ENCODE results near the gene SMAD7.

SMAD7 gene

GRCh38 chr18:48886520-48887293 lies 64.1 kb downstream of the SMAD7 start:
- Histone ChIP-seq H3K4me1 (ENCODE audit: control insufficient read depth in 1 of 2, insufficient read depth in 1 of 2, low read depth in 1 of 2, low read length in 1 of 2) (no peaks in the 10 kb centered on the region), H3K9me3 (no peaks in the 10 kb centered on the region), H3K36me3 (no peaks in the 10 kb centered on the region), H3K27me3 (no peaks in the 10 kb centered on the region), H3K4me3 (ENCODE audit: low read depth in 1 of 2, low read length in 1 of 2) (no peak overlapping the region), H3K27ac (no peak overlapping the region)
- TF ChIP-seq CTCF (IDR thresholded peaks at IDR 0.05), result no peak

- TF ChIP-seq CTCF (IDR thresholded peaks at IDR 0.05), result no peak
- Histone ChIP-seq H3K27ac (no peak overlapping the region), H3K4me1 (ENCODE audit: control insufficient read depth in 1 of 2, insufficient read depth in 1 of 2, low read depth in 1 of 2, low read length in 1 of 2) (no peaks in the 10 kb centered on the region), H3K9me3 (no peaks in the 10 kb centered on the region), H3K4me3 (ENCODE audit: low read depth in 1 of 2, low read length in 1 of 2) (no peak overlapping the region), H3K27me3 (no peaks in the 10 kb centered on the region), H3K36me3 (no peaks in the 10 kb centered on the region)
Observed at GRCh38 chr18:48885924-48886400, 64.8 kb downstream of the SMAD7 start.

GRCh38 chr18:48885266-48885923 lies 65.4 kb downstream of the SMAD7 start:
- H3K4me1 ChIP-seq (ENCODE audit: control insufficient read depth in 1 of 2, insufficient read depth in 1 of 2, low read depth in 1 of 2, low read length in 1 of 2), result no peaks in the 10 kb centered on the region
- no peak overlapping the region for H3K27ac ChIP-seq
- no peaks in the 10 kb centered on the region for H3K36me3 ChIP-seq
- H3K27me3 ChIP-seq, result no peaks in the 10 kb centered on the region
- no peak for TF ChIP-seq CTCF (IDR thresholded peaks at IDR 0.05)
- no peaks in the 10 kb centered on the region for H3K9me3 ChIP-seq
- H3K4me3 ChIP-seq (ENCODE audit: low read depth in 1 of 2, low read length in 1 of 2), result no peak overlapping the region

- no peaks in the 10 kb centered on the region for H3K9me3 ChIP-seq
- H3K27me3 ChIP-seq, result no peaks in the 10 kb centered on the region
- no peaks in the 10 kb centered on the region for H3K4me1 ChIP-seq (ENCODE audit: control insufficient read depth in 1 of 2, insufficient read depth in 1 of 2, low read depth in 1 of 2, low read length in 1 of 2)
- no peaks in the 10 kb centered on the region for H3K36me3 ChIP-seq
- no peak overlapping the region for H3K27ac ChIP-seq
- H3K4me3 ChIP-seq (ENCODE audit: low read depth in 1 of 2, low read length in 1 of 2), result no peak overlapping the region
- TF ChIP-seq CTCF (IDR thresholded peaks at IDR 0.05), result no peak
Observed at GRCh38 chr18:48884771-48885170, 66.0 kb downstream of the SMAD7 start.

GRCh38 chr18:48884306-48884705 lies 66.5 kb downstream of the SMAD7 start:
- H3K27me3 ChIP-seq, result no peaks in the 10 kb centered on the region
- no peaks in the 10 kb centered on the region for H3K9me3 ChIP-seq
- no peaks in the 10 kb centered on the region for H3K36me3 ChIP-seq
- H3K4me1 ChIP-seq (ENCODE audit: control insufficient read depth in 1 of 2, insufficient read depth in 1 of 2, low read depth in 1 of 2, low read length in 1 of 2), result no peaks in the 10 kb centered on the region
- H3K4me3 ChIP-seq (ENCODE audit: low read depth in 1 of 2, low read length in 1 of 2), result no peak overlapping the region
- no peak for TF ChIP-seq CTCF (IDR thresholded peaks at IDR 0.05)
- no peak overlapping the region for H3K27ac ChIP-seq

All from neutrophil (primary cell).